Left ventricle myocardium superior (tissue), 1 donor: ENCODE results near the gene HOXA5. TPM values are rescaled to one million over a fixed set of nuclear protein-coding genes. Genes with fewer than 3 reads are reported as not detected.

Experiments
- ATAC-seq: fragments of 200-7000 bp; cut with Tn5 transposase; one replicate; pipeline ENCODE4 v1.9.1; 2020; ENCODE audit warnings: mild to moderate bottlenecking, moderate library complexity
- DNase-seq: peaks from one replicate; pipeline ENCODE4 v3.0.0-alpha.2; 2020
- intact Hi-C: fragments of 100-400 bp; cut with micrococcal nuclease; formaldehyde crosslinking; loops from one replicate; pipeline ENCODE4 v1.11.0; 2022
- total RNA-seq: library from RNA; stranded (reverse); fragmentation: NEBNext Ultra II Directional; extraction: Animal tissue kit (Norgen Biotek cat#: 25700); gene quantifications from one replicate; pipeline ENCODE4 v1.2.1, GENCODE V29; 2021
- donor health status: DM: no; HTN: yes; CAD: no; lungs with severe emphysema.

Gene HOXA5
- total RNA-seq, 1 donor from 2014 or later: not detected

- DNase-seq: peak; percentile 7
- intact Hi-C loops: loop anchor here (5.0 to 10.0 kb wide), 2 partner anchors 481 to 789 kb away; no protein-coding TSS in a partner anchor
- ATAC-seq: no peak
These were observed 20.0 kb upstream of the HOXA5 start for GRCh38 chr7:27163288-27164044.

DNA sequence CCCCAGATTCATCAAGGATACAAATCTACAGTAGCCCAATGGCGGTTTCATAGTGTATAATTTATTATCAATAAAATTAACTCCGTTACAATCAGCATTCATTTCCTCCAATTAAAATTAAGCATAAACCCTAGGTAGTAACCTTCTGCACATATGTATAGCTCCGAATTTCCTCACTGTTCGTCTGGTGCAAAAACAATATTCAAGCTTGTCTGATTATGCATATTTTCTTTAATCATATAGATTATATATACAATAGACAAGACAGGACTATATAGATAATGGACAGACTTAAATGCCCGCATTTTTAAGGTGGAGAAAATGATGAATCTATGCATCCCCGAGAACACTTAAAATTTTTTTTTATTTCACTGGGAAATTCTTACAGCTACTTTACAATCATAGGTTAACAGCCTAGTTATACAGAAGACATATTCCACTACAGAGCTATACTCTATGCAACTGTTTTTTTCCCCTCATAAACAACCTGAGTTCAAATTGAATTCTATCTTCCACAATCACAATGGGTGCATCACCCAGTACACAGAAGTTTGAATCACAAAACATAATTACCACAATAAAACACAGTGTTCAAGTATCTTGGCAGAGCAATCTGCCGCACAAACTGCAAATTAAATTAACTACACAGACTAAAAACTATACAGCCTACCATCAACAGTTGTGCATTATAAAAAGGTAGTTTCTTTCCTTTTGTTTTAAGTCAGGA is 19.2 kb upstream of the HOXA5 start:
- no peak for ATAC-seq

DNA sequence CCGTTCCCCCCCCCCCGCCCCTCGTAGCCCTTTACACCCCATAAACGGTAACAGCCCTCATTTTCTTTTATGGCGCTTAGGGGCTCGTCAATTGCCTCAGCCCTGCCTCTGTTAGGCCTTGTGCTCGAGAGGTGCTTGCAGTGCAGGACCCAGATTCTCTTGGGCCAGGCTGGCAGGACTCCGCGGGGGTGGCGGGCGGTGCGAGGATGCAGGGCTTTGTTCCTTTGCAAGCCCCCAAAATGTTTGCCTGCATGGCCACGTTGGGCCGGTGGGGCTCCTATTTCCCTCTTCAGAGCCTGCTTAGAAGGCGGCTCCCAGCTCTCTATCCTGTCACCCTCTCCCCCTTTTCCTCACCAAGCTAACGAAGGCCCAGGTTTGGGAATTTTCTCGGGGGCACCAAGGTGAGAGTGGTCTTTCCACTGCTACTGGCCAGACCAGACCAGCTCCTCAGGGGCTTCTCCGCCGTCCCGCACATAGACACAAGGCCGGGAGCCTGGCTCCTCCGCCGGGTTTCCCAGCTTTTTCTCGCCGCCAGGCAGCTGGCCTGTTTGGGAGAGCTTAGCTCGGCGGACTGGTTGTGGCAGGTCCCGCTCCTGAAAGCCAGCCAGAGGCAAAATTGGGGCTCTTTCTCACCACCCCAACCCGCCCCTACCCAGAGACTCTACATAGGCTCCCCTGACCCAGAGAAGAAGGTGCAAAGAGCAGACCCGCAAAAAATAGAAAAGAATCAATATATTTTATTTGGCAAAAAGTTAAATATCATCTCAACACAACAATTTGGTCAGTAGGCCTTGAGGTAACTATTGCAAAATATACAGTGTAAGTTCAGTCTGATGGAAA is 18.5 kb upstream of the HOXA5 start:
- intact Hi-C loops: loop anchor here (5.0 to 10.0 kb wide), 2 partner anchors 480 to 787 kb away; no protein-coding TSS in a partner anchor
- ATAC-seq: no peak
- DNase-seq: peak; percentile 24

More for the DNA sequence above, 19.2 kb upstream of the HOXA5 start:
- intact Hi-C loops: loop anchor here (5.0 to 10.0 kb wide), 2 partner anchors 480 to 788 kb away; no protein-coding TSS in a partner anchor
- no peak for DNase-seq

DNA sequence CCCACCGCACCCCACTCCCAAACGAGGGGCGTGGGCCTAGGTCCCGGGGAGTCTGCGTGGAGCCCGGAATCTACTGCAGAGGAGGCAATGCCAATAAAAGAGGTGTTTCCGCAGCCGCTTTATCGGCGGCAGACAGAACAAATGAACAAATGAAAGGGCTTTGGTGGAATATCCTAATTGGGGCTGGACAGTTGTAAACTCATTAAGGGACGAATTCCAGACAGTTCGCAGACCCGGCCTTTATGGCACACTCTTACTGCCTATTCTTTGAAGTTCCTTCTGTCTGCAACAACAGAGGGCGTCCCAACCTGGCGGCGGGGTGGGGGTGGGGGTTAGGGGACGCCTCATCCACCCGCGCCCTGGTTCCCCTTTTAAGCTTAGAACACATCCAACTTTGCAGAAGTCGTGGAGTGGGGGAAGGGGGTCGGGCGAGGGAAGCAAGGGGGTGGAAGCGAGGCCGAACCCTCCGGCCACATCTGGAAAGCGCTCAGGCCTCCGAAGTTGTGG is 17.8 kb upstream of the HOXA5 start:
- ATAC-seq (peak; percentile 49), DNase-seq (peak; percentile 50)
- intact Hi-C loops: loop anchor here (5.0 to 10.0 kb wide), 2 partner anchors 479 to 786 kb away; no protein-coding TSS in a partner anchor

DNA sequence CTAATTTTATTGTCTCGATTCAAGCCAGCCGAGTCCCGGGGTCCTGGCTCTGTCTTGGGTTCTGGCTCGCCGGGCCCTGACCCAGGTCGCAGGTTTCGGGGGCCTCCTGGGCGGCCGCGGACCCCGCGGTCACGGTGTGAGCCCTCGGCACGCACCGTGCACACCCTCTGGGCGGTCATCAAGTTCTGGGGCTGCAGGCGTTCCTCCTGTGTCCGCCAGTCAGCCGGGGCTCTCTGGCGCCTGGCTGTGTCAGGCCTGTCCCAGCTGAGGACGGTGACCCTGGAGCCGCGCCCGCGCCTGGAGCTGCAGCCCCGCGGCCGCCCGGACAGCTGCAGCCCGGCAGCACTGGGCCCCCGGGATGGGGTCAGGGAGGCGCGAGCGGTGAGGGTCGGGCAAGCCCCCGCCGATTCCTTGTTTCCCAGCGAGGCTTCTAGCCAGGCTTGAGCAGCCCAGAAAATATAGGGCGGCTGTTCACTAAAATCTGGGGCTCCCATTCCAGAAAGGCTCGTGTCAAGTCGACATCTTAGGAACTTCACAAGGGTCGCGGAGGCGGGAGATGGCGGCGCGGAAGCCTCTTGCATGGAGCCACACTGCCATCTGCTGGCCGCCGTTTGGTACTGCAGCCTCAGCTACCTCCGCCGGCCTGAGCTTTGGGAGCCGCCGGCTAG is 17.2 kb upstream of the HOXA5 start:
- peak; percentile 89 for ATAC-seq
- peak; percentile 89 for DNase-seq
- intact Hi-C loops: loop anchor here (5.0 to 10.0 kb wide), 2 partner anchors 478 to 786 kb away; no protein-coding TSS in a partner anchor

GRCh38 chr7:27160145-27160545 is 16.7 kb upstream of the HOXA5 start:
- ATAC-seq: no peak
- intact Hi-C loops: loop anchor here (5.0 to 10.0 kb wide), 2 partner anchors 478 to 785 kb away; no protein-coding TSS in a partner anchor

GRCh38 chr7:27159266-27160144 is 16.0 kb upstream of the HOXA5 start:
- DNase-seq (peak; percentile 24), ATAC-seq (no peak)
- intact Hi-C loops: loop anchor here (5.0 to 10.0 kb wide), 2 partner anchors 477 to 785 kb away; no protein-coding TSS in a partner anchor

More at GRCh38 chr7:27160145-27160545, 16.7 kb upstream of the HOXA5 start:
- peak; percentile 26 for DNase-seq

GRCh38 chr7:27158436-27159265 is 15.2 kb upstream of the HOXA5 start:
- ATAC-seq (no peak), DNase-seq (no peak)
- intact Hi-C loops: no loop called here

DNA sequence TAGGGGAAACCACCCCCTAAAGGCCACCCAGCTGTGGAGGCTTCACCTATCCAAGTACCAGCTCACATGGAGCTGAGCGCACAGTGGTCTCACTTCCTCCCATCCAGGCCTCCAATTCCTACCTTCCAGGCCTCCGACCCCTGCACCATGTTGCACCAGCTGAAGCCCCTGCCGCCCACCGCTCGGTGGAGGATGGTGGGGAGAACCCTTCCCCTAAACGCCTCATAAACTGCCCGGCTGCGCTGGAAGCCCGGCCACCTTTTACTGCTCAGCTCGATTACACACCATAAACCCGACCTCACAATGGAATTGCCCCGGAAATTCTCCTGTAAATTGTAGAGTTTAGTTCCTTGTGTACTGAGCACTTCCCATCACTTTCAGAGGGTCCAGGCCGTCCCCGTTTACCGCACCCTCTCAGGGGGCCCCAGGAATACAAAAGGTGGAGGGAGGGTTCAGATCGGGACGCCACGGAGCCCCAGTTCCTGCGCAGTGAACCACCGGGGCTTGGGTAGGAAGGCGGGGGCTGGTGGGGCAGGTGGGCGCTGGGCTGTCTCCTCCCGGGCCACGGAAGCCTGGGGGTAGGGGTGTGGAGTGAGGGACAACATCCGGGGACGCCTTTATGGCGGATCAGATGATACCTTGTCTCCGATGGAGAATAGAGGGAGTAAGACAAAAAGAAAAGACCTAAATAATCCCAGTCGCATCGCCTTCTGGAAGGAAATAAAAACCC is 14.4 kb upstream of the HOXA5 start:
- ATAC-seq: no peak
- DNase-seq: no peak
- intact Hi-C loops: no loop called here

- DNase-seq: no peak
- intact Hi-C loops: no loop called here
- no peak for ATAC-seq
These were observed 13.6 kb upstream of the HOXA5 start for GRCh38 chr7:27156916-27157701.

DNA sequence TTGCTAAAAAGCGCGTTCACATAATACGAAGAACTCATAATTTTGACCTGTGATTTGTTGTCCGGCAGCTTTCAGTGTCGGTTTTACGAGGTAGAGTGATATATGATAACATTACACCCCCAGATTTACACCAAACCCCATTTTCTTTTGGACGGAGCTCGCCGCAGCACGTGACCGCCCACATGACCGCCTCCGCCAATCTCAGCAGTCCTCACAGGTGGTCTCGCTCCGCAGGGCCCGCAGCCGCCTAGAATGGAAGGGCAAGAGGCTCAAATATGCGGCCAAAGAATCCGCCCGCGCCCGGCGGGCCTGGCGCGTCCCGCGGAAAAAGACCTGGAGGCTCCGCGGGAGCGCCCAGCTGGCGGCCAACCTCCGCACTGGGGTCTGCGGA is 13.0 kb upstream of the HOXA5 start, which contains the start of gene HOXA7:
Gene HOXA7, minus strand, starts transcription at position 168 of the 391 bp plus-strand sequence. Its CDS starts 130 bp downstream, at position 38.
- ATAC-seq (no peak), DNase-seq (peak; percentile 21)
- intact Hi-C loops: no loop called here

DNA sequence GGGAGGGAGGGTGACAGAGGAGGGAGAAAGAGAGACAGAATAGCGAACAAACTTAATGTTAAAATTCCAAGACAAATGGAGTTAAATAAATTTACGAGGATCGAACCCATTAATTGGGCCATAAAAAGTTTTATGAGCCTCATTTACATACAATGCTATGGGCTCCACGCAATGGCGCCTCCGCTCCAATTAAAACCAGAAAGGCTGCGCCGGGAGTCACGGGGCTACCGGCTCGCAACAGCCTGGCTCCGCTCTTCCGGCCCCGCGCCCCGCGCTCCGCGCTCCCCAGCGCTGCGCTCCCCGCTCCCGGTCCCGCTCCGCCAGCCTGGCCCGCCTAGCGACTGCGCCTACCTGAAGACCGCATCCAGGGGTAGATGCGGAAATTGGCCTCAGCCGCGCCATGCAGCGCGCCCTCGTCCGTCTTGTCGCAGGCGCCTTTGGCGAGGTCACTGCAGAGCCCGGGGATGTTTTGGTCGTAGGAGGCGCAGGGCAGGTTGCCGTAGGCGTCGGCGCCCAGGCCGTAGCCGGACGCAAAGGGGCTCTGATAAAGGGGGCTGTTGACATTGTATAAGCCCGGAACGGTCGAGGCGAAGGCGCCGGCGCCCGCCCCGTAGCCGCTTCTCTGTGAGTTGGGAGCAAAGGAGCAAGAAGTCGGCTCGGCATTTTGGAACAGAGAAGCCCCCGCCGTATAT is 12.5 kb upstream of the HOXA5 start:
- intact Hi-C loops: no loop called here
- peak; percentile 7 for DNase-seq
- ATAC-seq: no peak

GRCh38 chr7:27154901-27155815 is 11.7 kb upstream of the HOXA5 start:
- no peak for ATAC-seq
- DNase-seq: no peak
- intact Hi-C loops: no loop called here
